Measurements from ENCODE around the gene CDR2L.
A peak's percentile ranks its signal among the peaks of the same experiment; 100 is the strongest.
"Not testable (repeated sequence)": the region's sequence is repeated elsewhere in the genome, so short reads cannot be mapped to it uniquely, and the experiment has no call there.

CDR2L gene

GRCh38 chr17:75003957-75004355 lies 16.5 kb downstream of the CDR2L start:
- DNase-seq (ENCODE audit: low read depth), result no peak
- TF ChIP-seq MYC (IDR thresholded peaks at IDR 0.05; ENCODE audit: low read depth, low read length) (no peak), POLR2A (IDR thresholded peaks at IDR 0.05; ENCODE audit: extremely low read depth, insufficient read length) (no peak)
- TF ChIP-seq, protein P1, sequence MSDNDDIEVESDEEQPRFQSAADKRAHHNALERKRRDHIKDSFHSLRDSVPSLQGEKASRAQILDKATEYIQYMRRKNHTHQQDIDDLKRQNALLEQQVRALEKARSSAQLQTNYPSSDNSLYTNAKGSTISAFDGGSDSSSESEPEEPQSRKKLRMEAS (IDR thresholded peaks at IDR 0.05; ENCODE audit: low read depth, low read length), result no peak
- TF ChIP-seq, protein P2, sequence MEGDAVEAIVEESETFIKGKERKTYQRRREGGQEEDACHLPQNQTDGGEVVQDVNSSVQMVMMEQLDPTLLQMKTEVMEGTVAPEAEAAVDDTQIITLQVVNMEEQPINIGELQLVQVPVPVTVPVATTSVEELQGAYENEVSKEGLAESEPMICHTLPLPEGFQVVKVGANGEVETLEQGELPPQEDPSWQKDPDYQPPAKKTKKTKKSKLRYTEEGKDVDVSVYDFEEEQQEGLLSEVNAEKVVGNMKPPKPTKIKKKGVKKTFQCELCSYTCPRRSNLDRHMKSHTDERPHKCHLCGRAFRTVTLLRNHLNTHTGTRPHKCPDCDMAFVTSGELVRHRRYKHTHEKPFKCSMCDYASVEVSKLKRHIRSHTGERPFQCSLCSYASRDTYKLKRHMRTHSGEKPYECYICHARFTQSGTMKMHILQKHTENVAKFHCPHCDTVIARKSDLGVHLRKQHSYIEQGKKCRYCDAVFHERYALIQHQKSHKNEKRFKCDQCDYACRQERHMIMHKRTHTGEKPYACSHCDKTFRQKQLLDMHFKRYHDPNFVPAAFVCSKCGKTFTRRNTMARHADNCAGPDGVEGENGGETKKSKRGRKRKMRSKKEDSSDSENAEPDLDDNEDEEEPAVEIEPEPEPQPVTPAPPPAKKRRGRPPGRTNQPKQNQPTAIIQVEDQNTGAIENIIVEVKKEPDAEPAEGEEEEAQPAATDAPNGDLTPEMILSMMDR (IDR thresholded peaks at IDR 0.05; ENCODE audit: low read depth, low read length), result no peak
- no peak overlapping the region for H3K4me3 ChIP-seq (ENCODE audit: low read depth, low read length)

- no peak for TF ChIP-seq MYC (IDR thresholded peaks at IDR 0.05; ENCODE audit: low read depth, low read length)
- TF ChIP-seq POLR2A (IDR thresholded peaks at IDR 0.05; ENCODE audit: extremely low read depth, insufficient read length), result no peak
- TF ChIP-seq, protein P1 (IDR thresholded peaks at IDR 0.05; ENCODE audit: low read depth, low read length), result no peak
- TF ChIP-seq, protein P2 (IDR thresholded peaks at IDR 0.05; ENCODE audit: low read depth, low read length), result no peak
- no peak for DNase-seq (ENCODE audit: low read depth)
- no peak overlapping the region for H3K4me3 ChIP-seq (ENCODE audit: low read depth, low read length)
These were observed 16.9 kb downstream of the CDR2L start for GRCh38 chr17:75004371-75004770.

DNA sequence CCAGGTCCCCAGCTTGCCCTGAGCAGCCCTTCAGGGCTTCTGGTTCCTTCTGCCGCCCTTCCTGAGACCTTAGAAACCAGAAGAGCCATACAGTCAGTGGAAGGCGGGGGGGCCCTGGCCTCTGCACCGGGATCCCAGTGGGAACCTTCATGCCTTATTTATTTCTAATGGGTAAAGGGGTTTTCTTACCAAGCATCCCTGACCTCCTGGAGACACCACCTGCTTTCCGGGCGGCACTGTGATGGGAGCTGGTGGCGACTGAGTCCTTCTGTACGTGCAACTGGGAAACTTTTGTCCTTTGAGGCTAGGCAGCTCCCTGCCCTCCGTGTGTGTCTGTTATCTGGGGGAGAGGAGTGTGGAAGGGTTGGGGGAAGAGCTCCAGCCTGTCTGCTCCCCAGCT lies 17.9 kb downstream of the CDR2L start:
- H3K4me3 ChIP-seq (ENCODE audit: low read depth, low read length), result no peak overlapping the region
- DNase-seq (ENCODE audit: low read depth), result no peak
- TF ChIP-seq, protein P2 (IDR thresholded peaks at IDR 0.05; ENCODE audit: low read depth, low read length), result no peak
- TF ChIP-seq MYC (IDR thresholded peaks at IDR 0.05; ENCODE audit: low read depth, low read length) (no peak), POLR2A (IDR thresholded peaks at IDR 0.05; ENCODE audit: extremely low read depth, insufficient read length) (no peak)
- TF ChIP-seq, protein P1 (IDR thresholded peaks at IDR 0.05; ENCODE audit: low read depth, low read length), result no peak

DNA sequence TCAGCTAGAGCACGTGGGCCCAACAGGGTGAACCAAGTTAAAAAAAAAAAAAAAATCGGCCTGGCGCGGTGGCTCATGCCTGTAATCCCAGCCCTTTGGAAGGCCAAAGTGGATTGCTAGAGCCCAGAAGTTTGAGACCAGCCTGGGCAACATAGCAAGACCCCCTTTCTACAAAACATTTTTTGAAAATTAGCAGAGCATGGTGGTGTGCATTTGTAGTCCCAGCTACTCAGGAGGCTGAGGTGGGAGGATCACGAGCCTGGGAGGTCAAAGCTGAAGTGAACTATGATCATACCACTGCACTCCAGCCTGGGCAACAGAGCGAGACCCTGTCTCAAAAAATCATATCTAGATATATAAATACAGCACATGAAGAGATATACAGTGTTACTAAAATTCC lies 18.7 kb downstream of the CDR2L start:
- not testable (repeated sequence) for H3K4me3 ChIP-seq (ENCODE audit: low read depth, low read length); DNase-seq (ENCODE audit: low read depth)

DNA sequence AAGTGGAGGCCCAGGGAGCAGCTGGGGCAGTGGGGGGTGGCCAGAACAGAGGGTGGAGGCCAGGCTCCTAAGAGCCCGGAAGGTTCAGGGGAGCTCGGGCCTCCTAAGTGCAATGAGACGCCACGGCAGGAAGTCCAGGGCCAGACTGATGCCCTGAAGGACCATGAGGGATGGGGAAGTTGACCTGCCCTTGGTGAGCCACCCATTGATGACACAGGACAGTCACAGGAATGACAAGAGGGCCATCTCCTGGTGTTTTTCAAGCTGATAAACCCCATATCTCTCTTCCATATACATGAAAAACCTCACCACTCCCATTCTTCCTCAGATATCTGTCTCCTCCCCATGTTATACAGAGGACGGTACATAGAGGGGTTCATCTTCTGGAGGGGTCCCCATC lies 19.2 kb downstream of the CDR2L start:
- DNase-seq (ENCODE audit: low read depth), result peak; percentile 54
- TF ChIP-seq, protein P1 (IDR thresholded peaks at IDR 0.05; ENCODE audit: low read depth, low read length), result no peak
- TF ChIP-seq, protein P2 (IDR thresholded peaks at IDR 0.05; ENCODE audit: low read depth, low read length), result no peak
- no peak for TF ChIP-seq MYC (IDR thresholded peaks at IDR 0.05; ENCODE audit: low read depth, low read length)
- no peak for TF ChIP-seq POLR2A (IDR thresholded peaks at IDR 0.05; ENCODE audit: extremely low read depth, insufficient read length)
- H3K4me3 ChIP-seq (ENCODE audit: low read depth, low read length), result no peak overlapping the region

DNA sequence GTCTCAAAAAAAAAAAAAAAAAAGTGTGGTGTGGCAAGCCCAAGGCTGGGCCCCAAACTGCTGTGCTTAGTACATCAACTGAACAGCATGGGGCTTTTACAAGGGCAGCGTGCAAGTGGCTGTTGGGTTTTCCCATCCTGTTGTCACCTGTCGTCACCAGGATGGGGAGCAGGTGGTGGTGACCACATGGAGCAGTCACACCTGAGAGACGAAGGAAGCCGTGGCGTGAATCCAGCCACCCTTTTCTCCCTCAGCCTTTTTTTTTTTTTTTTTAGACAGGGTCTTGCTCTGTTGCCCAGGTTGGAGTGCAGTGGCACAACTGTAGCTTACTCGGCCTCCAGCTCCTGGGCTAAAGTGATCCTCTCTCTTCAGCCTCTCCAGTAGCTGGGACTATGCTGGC lies 20.9 kb downstream of the CDR2L start:
- DNase-seq (ENCODE audit: low read depth), result no peak
- TF ChIP-seq POLR2A (IDR thresholded peaks at IDR 0.05; ENCODE audit: extremely low read depth, insufficient read length), result no peak
- no peak for TF ChIP-seq MYC (IDR thresholded peaks at IDR 0.05; ENCODE audit: low read depth, low read length)
- TF ChIP-seq, protein P1 (IDR thresholded peaks at IDR 0.05; ENCODE audit: low read depth, low read length), result no peak
- TF ChIP-seq, protein P2 (IDR thresholded peaks at IDR 0.05; ENCODE audit: low read depth, low read length), result no peak
- H3K4me3 ChIP-seq (ENCODE audit: low read depth, low read length), result no peak overlapping the region
